ENCODE results near the gene DMPK. TPM values are rescaled to one million over a fixed set of nuclear protein-coding genes. Genes with fewer than 3 reads are reported as not detected.

Gene DMPK
- total RNA-seq, 1 experiment from 2014 or later: 18.3 TPM

DNA sequence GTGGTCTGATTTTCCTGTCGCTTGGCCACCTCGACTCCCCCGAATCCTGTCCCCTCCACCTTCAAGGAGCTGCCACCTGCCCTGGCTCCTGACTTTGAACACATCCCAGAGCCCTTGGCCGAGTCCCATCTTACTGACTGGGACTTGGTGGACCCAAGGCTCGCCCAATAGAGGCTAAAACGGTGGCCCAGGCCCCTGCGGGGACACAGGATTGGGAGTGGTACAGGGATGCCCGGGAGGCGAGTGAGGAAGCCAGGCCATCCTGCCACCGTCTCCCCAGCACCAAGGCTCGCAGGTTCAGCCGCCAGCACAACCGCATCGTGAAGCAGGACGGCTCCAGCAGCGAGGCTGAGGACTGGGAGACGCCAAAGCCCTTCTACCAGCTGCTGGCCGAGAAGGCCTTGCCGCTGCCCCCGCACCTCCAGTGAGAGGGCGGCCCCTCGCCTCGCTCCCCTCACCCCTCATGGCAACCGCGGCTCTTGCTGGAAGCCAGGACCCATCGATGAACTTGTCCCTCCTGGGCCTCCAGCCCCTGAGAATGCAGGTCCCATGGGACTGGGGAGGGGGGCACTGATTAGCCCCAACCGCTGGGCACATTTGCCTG is 18.5 kb downstream of the DMPK start:
- H4K20me1 ChIP-seq (ENCODE audit: low read length): no peaks in the 10 kb centered on the region
- no TSS peak for BruUV-seq (replicated peaks)
- TF ChIP-seq EZH2 (IDR thresholded peaks at IDR 0.05; ENCODE audit: low read length, unreplicated experiment) (no peak), EZH2phosphoT487 (IDR thresholded peaks at IDR 0.05; ENCODE audit: borderline replicate concordance, low read length) (no peak)
- TF ChIP-seq, protein P1, sequence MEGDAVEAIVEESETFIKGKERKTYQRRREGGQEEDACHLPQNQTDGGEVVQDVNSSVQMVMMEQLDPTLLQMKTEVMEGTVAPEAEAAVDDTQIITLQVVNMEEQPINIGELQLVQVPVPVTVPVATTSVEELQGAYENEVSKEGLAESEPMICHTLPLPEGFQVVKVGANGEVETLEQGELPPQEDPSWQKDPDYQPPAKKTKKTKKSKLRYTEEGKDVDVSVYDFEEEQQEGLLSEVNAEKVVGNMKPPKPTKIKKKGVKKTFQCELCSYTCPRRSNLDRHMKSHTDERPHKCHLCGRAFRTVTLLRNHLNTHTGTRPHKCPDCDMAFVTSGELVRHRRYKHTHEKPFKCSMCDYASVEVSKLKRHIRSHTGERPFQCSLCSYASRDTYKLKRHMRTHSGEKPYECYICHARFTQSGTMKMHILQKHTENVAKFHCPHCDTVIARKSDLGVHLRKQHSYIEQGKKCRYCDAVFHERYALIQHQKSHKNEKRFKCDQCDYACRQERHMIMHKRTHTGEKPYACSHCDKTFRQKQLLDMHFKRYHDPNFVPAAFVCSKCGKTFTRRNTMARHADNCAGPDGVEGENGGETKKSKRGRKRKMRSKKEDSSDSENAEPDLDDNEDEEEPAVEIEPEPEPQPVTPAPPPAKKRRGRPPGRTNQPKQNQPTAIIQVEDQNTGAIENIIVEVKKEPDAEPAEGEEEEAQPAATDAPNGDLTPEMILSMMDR (conservative IDR thresholded peaks at IDR 0.05; ENCODE audit: low read depth, low read length): no peak
- ATAC-seq: no peak
- peaks cover 9% of the 10 kb centered on the region; the same call in 1 of the 2 replicates for H3K4me1 ChIP-seq (ENCODE audit: insufficient read depth, low read length)
- CTCF ChIA-PET: no interaction called here
- no peaks in the 10 kb centered on the region for H3F3A ChIP-seq (ENCODE audit: low read length, unreplicated experiment)
- no peaks in the 10 kb centered on the region for H3K9me3 ChIP-seq (ENCODE audit: low read length)
- no peak overlapping the region for H3K4me3 ChIP-seq (ENCODE audit: low read length)
- H3K4me2 ChIP-seq (ENCODE audit: low read length): no peak overlapping the region
- intact Hi-C loops (cut with micrococcal nuclease): no loop called here
- POLR2A ChIA-PET (ENCODE audit: unreplicated experiment): no interaction called here
- no peak for DNase-seq
- H3K36me3 ChIP-seq (ENCODE audit: low read depth, low read length): no peaks in the 10 kb centered on the region
- H3K27ac ChIP-seq (ENCODE audit: low read length): no peak overlapping the region
- H3K9me2 ChIP-seq (replicated peaks; ENCODE audit: low read length): no peaks in the 10 kb centered on the region
- no peaks in the 10 kb centered on the region for H3K27me3 ChIP-seq (ENCODE audit: low read length)
- H3K79me2 ChIP-seq (ENCODE audit: low read length): no peaks in the 10 kb centered on the region
- no peak overlapping the region for H2AFZ ChIP-seq (ENCODE audit: low read length)
- H3K9ac ChIP-seq (ENCODE audit: low read length): no peak overlapping the region

DNA sequence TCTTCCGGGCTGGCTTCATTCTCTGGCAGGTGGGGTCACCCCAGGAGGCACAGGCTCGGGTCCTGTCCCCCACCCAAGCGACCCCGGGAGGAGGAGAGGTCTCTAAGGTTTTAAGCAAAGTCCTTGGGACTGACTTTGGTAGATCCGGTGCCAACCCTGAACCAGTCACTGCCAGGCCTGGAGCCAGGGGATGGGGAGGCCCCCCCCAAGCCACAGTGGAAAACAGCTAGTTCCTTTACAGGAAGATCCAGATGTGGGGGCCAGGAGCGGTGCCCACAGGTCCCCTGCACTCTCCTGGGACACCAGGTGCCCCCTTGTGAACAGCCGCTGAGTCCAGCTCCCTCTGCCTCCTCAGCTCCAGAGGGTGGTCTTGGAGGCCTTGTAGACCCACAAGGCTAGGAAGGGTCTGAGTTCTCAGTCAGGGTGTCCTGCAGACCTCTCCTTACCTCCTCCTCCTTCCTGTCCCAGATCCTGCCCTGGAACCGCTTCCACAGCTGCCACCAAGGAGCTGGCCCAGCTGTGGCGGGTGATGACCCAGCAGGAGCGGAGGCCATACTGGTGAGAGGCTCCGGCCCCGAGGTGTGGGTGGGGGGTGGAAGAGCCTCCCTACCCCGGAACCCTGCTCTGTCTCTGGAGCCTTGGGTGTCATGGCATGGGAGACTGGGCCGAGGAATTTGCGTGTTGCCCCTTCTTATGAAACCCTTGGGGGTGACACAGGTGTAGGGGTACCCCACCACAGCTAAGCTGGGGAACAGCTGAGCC is 19.2 kb downstream of the DMPK start:
- ATAC-seq: no peak
- Histone ChIP-seq H3K4me1 (ENCODE audit: insufficient read depth, low read length) (peaks cover 9% of the 10 kb centered on the region; the same call in 1 of the 2 replicates), H3F3A (ENCODE audit: low read length, unreplicated experiment) (no peaks in the 10 kb centered on the region), H3K4me3 (ENCODE audit: low read length) (no peak overlapping the region), H3K9ac (ENCODE audit: low read length) (no peak overlapping the region), H2AFZ (ENCODE audit: low read length) (no peak overlapping the region), H3K4me2 (ENCODE audit: low read length) (no peak overlapping the region), H3K36me3 (ENCODE audit: low read depth, low read length) (no peaks in the 10 kb centered on the region), H3K9me3 (ENCODE audit: low read length) (no peaks in the 10 kb centered on the region), H3K9me2 (replicated peaks; ENCODE audit: low read length) (no peaks in the 10 kb centered on the region), H3K27me3 (ENCODE audit: low read length) (no peaks in the 10 kb centered on the region), H3K27ac (ENCODE audit: low read length) (no peak overlapping the region), H3K79me2 (ENCODE audit: low read length) (no peaks in the 10 kb centered on the region), H4K20me1 (ENCODE audit: low read length) (no peaks in the 10 kb centered on the region)
- POLR2A ChIA-PET (ENCODE audit: unreplicated experiment): no interaction called here
- TF ChIP-seq EZH2phosphoT487 (IDR thresholded peaks at IDR 0.05; ENCODE audit: borderline replicate concordance, low read length) (no peak), EZH2 (IDR thresholded peaks at IDR 0.05; ENCODE audit: low read length, unreplicated experiment) (no peak)
- TF ChIP-seq, protein P1 (conservative IDR thresholded peaks at IDR 0.05; ENCODE audit: low read depth, low read length): no peak
- DNase-seq: no peak
- intact Hi-C loops (cut with micrococcal nuclease): no loop called here
- CTCF ChIA-PET: no interaction called here
- BruUV-seq (replicated peaks): no TSS peak

DNA sequence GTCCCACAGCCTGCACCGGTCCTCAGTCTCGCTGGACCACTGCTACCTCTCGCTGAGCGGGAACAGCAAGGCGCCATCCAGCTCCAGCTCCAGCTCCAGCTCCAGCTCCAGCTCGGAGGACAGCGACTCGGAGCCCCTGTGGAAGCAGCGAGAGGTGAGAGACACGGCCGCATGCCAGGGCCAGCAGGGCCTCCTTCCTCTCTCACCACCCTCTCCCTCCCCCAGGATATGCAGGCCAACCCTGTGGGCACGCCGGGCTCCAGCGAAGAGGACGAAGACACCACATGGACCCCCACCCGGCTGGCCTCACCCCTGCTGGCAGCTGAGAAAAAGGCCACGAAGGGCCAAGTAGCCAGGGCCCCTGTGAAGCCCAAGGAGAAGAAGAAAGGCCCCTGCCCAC is 20.6 kb downstream of the DMPK start:
- Histone ChIP-seq H4K20me1 (ENCODE audit: low read length) (no peaks in the 10 kb centered on the region), H3K9me3 (ENCODE audit: low read length) (no peaks in the 10 kb centered on the region), H3K4me2 (ENCODE audit: low read length) (no peak overlapping the region), H3K9me2 (replicated peaks; ENCODE audit: low read length) (no peaks in the 10 kb centered on the region), H3K27me3 (ENCODE audit: low read length) (no peaks in the 10 kb centered on the region), H3K4me1 (ENCODE audit: insufficient read depth, low read length) (peaks cover 5% of the 10 kb centered on the region; the same call in 1 of the 2 replicates), H3K36me3 (ENCODE audit: low read depth, low read length) (no peaks in the 10 kb centered on the region), H3K4me3 (ENCODE audit: low read length) (no peak overlapping the region), H3F3A (ENCODE audit: low read length, unreplicated experiment) (no peaks in the 10 kb centered on the region), H3K9ac (ENCODE audit: low read length) (no peak overlapping the region), H3K79me2 (ENCODE audit: low read length) (no peaks in the 10 kb centered on the region), H3K27ac (ENCODE audit: low read length) (no peak overlapping the region), H2AFZ (ENCODE audit: low read length) (no peak overlapping the region)
- ATAC-seq: no peak
- no TSS peak for BruUV-seq (replicated peaks)
- ChIA-PET CTCF (no interaction called here), POLR2A (ENCODE audit: unreplicated experiment) (no interaction called here)
- TF ChIP-seq EZH2phosphoT487 (IDR thresholded peaks at IDR 0.05; ENCODE audit: borderline replicate concordance, low read length) (no peak), EZH2 (IDR thresholded peaks at IDR 0.05; ENCODE audit: low read length, unreplicated experiment) (no peak)
- TF ChIP-seq, protein P1 (conservative IDR thresholded peaks at IDR 0.05; ENCODE audit: low read depth, low read length): no peak
- intact Hi-C loops (cut with micrococcal nuclease): no loop called here
- no peak for DNase-seq

Data from PC-3 (cell line).